GM10266 (cell line): Measurements from ENCODE around the gene TET3.

ENCODE experiments used
- DNase-seq: peaks from one replicate; pipeline ENCODE4 v3.0.0; 2012; ENCODE audit errors: extremely low spot score
- TF ChIP-seq, protein P1 (sequence below): IDR thresholded peaks from 2 replicates; pipeline ENCODE4 v1.5.1; 2012; ENCODE audit warnings: mild to moderate bottlenecking, low read depth; ENCODE audit not compliant: control insufficient read depth, insufficient read depth; ENCODE audit errors: missing control alignments

The TET3 gene

DNA sequence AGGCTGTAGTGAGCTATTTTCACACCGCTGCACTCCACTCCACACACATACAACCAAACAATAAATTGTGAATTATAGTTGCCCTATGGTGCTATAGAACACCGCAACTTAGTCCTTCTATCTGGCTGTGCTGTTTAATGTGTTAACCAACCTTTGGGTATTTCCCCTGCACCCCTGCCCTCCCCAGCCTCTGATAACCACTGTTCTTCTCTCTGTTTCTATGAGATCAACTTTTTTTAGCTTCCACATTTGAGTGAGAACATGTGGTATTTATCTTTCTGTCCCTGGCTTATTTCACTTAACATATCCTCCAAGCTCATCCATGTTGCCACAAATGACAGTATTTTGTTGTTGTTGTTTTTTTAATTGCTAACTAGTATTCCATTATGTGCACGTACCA lies 32.5 kb downstream of the TET3 start:
- DNase-seq, result no peak
- TF ChIP-seq, protein P1, sequence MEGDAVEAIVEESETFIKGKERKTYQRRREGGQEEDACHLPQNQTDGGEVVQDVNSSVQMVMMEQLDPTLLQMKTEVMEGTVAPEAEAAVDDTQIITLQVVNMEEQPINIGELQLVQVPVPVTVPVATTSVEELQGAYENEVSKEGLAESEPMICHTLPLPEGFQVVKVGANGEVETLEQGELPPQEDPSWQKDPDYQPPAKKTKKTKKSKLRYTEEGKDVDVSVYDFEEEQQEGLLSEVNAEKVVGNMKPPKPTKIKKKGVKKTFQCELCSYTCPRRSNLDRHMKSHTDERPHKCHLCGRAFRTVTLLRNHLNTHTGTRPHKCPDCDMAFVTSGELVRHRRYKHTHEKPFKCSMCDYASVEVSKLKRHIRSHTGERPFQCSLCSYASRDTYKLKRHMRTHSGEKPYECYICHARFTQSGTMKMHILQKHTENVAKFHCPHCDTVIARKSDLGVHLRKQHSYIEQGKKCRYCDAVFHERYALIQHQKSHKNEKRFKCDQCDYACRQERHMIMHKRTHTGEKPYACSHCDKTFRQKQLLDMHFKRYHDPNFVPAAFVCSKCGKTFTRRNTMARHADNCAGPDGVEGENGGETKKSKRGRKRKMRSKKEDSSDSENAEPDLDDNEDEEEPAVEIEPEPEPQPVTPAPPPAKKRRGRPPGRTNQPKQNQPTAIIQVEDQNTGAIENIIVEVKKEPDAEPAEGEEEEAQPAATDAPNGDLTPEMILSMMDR, result no peak

GRCh38 chr2:74019516-74019915 lies 34.8 kb downstream of the TET3 start:
- no peak for DNase-seq
- TF ChIP-seq, protein P1, result no peak

DNA sequence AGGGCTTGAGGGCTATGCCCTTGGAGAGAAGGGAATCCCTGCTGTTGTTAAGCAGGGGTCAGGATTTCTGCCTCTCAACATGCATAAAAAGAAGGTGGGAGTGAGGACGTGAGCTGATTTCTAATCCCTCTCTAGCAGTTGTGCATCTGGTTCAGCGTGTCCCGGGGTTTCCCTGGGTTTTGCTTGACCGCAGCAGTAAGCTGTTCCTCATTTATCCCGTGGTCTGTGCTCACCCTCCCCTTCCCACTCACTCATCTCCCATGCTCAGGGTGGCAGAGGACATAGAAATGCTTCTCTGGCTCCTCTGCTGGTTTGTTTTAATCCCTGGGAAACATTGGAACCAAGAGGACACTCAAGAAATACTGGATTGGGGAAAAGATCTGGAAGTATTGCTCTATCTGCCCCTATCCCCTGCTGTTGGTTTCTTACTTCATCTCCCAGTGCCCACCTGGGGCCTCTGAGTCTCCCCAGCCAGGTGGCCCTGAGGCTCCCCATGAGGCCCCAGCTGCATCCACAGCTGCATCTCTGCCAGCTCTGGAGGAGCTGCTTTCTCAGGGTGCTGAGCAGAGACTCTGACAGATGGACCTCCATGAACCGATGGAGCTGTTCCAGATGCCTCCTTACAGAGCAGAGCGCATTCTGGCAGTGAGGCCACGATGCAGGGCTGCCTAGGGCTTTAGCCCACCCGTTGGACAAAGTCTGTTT lies 36.1 kb downstream of the TET3 start:
- TF ChIP-seq, protein P1, result no peak
- DNase-seq, result no peak

DNA sequence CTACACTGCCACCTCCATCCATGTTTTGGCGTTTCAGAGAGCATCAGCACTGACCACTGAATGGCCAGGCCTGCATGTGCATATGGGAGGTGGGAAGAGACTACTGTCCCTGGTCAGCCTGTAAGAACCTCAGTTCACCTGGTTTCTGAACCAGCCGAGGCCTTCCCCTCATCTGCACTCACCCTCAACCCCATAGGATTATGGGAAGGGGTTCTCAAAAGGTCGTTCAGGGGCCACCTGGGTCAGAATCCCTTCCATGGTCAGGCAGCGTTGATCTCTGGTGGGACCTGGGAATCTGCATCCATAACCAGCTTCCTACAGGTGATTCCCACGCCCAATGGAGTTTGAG lies 36.7 kb downstream of the TET3 start:
- TF ChIP-seq, protein P1, result no peak
- no peak for DNase-seq

DNA sequence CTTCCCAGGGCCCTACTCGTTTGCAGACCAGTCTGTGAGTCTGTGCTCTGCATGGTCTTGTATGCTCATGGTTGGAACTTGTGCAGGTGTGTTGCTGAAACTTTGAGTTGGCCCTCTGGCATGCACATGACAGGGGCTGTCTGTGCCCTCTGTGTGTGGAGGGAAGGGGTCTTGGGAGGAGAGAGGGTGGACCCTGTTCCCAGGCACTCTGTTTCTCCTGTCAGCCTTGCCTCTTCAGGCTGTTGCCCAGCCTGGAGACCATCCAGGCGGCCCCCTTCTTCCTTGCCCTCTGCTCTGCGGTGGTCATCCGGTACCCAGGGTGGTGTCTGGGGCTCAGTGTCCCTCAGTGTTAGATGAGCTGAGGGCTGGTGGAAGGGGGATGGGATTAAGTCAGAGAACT lies 39.5 kb downstream of the TET3 start:
- TF ChIP-seq, protein P1, result no peak
- no peak for DNase-seq

DNA sequence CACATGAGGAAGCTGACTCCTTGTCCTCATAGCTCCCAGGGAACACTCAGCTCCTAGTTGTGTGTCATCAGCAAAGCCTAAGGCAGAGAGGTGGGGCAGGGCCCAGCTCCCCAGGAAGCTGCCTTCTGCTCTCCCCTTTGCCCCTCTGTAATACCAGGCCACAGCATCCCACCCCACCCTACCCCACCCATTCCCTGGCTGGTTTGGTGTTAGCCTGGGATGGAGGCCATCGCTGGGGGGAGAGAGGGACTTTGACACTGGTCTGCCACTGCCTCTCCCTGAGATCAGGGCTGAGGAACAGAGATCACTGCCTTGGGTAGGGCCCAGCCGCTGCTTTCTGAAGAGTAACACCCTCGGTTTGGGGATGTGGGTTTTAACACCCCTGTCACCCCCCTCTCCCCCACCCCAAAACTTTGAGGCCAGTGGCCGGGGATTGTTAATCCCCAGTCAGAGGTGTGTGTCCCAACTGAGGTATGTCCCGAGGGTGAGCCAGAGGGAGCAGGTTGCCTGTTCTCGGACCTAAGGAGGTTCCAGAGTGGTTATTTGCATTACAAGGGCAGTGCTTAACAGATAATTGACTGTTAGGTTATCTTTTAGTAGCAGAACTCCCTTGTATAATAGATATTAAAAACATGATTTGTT lies 41.4 kb downstream of the TET3 start:
- no peak for DNase-seq
- TF ChIP-seq, protein P1, result no peak

- no peak for DNase-seq
- TF ChIP-seq, protein P1, result no peak
These were observed 42.1 kb downstream of the TET3 start for GRCh38 chr2:74026687-74027241.
